H4 (cell line): Measurements from ENCODE around the gene HTT. TPM values are rescaled to one million over a fixed set of nuclear protein-coding genes. Genes with fewer than 3 reads are reported as not detected.

Experiments
- DNase-seq: peaks from one replicate; pipeline ENCODE4 v3.0.0-alpha.2; 2015; ENCODE audit warnings: low spot score
- total RNA-seq: library from RNA; depleted of rRNA; stranded (reverse); fragments of >200 nt; shearing (Covaris generic); gene quantifications from 2 replicates; pipeline ENCODE4 v1.2.3, GENCODE V29; 2014

The HTT gene
- total RNA-seq, 1 experiment from 2014 or later, result 23.9 TPM

DNA sequence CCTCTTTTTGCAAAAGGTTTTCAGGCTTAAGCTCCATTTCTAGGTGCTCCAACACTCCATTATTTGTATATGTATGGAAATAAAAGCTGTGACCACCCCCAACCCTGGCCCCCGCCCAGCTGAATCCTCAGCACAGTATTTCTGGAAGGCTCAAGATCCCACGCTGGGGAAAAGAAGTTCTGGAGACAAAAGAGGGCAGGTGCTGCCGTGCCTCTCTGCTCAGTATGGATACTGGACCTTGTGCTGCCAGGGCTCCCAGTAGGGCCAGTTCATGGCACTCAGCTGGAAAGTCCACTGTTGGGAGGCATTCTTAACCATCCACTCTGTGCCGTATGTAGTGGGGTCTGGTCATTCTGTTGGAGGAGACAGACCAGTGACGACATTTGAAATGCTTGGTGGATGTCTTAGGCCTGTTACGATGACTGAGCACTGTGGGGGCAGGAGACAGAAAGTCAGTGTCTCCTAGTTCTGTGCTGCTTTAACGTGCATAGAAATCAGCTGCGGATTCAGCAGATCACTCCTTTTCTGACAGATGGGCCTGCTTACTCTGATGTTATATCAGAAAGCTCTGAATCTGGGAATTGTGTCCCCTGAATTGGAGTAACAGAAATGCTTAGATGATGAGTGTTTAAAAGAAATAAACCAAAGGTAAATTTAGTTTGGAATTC is 126.1 kb downstream of the HTT start:
- no peak for DNase-seq

DNA sequence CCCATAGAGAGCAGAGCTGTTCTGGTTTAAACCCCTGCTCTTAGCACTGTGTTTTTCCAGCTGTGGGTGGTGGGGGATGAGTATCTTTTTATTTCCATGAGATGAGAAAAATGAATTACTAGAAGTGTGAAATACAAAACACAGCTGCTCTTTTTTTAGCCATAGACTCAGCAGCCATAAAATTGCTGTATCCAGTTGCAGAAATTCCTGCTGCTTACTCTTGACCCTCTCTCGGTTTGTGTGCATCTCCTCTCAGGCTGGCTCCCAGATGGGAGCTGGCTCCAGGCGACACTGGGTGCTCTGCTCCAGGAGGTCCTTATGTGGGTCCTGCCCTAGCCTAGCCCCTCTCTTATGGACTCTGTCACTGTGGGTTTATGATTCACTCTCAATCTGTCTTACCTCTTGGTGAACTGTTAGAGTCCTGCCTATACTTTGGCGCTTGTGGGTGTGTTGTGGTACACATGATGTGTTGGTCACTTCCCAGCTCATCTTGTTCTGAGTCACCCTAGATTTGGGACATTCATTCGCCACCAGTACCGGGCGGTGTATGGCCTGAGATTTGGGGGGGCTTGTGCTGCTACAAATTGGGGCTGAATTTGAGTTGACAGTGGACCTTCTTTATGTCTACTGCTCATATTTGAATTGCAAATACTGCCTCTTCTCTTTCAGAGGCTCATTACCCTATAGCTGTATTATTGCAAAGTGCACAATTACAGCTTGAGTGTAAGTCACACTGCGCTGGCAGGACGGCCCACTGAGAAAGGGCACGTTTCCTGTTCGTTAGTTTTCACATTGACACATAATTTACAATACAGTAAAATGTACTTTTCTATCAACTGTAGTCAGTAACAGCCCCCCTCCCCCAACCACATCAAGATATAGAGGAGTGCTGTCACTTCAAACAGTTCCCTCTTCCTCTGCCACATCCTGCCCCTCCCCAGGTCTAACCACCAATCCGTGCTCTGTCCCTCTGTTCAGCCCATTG is 127.5 kb downstream of the HTT start:
- DNase-seq, result no peak

DNA sequence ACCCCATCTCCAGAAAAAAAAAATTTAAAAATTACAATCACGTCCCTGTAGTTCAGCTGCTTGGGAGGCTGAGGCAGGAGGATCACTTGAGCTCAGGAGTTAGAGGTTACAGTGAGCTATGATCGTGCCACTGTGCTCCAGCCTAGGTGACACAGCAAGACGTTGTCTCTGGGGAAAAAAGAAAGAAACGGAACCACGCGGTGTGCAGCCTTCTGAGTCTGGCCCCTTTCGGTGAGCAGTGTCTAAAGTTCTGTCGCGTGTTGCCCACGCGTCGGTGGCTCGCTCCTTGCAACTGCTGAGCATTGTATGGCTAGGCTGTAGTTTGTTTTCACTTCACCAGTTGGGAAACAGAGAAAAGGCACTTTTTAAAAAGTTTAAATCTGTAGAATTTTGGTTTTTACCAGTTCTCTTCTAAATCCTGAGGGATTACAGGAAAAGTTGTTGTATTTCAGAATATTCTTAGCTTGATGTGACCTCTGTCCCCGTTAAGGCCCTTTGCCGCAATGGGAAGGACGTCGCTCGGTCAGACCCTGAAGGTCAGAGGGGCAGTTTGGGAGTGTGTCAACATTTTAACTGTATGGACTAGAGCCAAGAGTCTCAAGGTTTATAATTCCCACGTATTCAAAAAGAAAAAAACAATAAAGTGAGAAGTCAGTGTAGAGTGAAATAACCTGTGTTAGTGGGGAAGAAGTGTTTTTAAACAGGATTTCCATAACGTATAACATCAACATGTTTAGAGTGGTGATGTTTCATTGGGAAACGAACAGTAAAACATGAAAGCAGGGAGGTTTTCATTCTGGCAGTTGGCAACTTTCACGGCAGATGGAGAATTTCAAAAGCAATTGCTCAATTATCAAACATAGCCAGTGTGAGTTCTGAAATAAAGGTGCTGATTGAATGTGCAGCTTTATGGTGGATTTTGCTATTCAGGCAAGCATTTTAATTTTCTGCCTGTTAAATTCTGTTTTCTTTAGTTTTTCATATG is 128.6 kb downstream of the HTT start:
- DNase-seq, result no peak

DNA sequence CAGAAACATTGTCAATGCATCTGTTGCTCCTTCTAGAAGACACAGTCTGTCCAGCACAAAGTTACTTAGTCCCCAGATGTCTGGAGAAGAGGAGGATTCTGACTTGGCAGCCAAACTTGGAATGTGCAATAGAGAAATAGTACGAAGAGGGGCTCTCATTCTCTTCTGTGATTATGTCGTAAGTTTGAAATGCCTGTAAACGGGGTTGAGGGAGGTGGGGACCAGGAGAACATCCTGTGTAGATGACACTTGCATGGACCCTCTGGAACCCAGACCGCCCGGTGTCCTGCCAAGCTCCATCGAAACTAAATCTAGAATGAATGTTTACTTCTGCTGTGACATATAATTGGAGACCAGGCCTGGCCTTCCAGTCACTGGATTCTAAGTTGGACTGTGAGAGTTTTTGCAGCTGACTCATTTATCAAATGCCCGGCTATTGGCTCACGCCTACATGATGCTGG is 129.5 kb downstream of the HTT start:
- DNase-seq, result no peak

DNA sequence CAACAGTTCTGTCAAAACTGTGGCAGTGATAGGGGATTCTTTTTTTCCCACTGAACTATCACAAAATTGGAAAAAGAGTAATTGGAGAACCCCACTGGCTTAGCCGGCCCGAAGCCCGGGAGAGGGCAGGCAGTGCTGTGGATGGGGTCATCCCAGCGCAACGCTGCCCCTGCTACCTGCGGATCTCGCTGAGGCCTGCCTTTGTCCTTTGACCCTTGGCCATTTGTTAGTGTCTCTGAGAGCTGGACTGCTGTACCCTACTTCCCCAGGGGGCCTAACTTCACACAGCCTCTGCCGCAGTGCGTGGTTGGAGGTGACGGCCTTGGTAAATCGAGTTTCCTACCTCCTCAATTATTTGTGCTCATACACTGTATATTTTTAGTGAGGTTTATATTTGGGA is 131.5 kb downstream of the HTT start:
- no peak for DNase-seq

DNA sequence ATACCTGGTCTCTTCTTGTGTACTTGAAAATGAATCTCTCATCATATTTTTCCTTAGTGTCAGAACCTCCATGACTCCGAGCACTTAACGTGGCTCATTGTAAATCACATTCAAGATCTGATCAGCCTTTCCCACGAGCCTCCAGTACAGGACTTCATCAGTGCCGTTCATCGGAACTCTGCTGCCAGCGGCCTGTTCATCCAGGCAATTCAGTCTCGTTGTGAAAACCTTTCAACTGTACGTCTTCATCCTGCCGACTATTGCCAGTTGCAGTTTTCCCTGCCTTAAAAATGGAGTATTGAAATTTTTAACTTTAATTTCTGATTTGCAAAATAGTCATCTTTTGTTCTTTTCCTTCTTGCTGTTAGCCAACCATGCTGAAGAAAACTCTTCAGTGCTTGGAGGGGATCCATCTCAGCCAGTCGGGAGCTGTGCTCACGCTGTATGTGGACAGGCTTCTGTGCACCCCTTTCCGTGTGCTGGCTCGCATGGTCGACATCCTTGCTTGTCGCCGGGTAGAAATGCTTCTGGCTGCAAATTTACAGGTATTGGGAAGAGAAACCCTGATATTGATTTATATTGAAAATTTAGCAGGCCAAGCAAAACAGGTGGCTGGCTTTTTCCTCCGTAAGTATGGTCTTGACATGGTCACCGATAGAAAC is 132.1 kb downstream of the HTT start:
- no peak for DNase-seq

DNA sequence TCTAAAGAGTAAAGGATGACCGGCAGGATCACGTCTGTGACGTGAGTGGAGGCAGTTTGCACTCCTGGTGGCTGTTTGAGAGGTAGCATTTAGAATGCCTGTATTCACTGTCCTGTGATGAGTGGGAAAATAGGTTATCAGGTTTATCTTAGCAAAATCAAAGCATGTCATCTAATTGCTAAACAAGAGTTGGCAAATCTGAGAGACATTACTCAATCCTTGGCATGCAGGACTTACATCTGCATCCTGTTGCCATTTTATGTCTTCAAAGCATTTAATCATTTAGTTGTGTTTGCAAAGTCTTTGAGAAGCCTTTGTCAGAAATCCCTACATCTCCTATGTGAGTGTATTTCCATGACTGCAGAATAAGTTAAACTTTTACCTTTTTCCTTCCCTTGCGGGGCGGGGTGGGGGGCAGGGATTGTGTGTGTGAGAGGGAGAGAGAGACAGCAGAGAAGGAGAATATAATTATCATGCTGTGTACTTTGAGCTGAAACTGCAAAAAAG is 133.1 kb downstream of the HTT start:
- DNase-seq, result no peak

DNA sequence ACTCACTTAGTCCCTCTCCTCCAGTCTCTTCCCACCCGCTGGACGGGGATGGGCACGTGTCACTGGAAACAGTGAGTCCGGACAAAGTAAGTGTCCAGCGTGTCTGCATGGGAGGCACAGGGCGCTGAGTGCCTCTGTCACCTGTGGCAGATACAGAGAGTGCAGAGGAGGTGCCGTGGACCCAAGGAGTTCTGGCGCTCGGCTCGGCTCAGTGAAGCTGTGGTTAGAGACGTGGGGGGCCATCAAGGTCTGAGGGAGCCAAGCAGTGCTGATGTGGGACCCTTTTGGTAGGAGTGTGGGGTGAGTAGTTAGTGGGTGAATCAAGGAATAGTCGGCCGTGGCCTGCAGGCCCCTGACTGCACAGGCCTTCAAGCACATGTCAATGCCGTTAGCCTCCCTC is 134.3 kb downstream of the HTT start:
- DNase-seq, result no peak

DNA sequence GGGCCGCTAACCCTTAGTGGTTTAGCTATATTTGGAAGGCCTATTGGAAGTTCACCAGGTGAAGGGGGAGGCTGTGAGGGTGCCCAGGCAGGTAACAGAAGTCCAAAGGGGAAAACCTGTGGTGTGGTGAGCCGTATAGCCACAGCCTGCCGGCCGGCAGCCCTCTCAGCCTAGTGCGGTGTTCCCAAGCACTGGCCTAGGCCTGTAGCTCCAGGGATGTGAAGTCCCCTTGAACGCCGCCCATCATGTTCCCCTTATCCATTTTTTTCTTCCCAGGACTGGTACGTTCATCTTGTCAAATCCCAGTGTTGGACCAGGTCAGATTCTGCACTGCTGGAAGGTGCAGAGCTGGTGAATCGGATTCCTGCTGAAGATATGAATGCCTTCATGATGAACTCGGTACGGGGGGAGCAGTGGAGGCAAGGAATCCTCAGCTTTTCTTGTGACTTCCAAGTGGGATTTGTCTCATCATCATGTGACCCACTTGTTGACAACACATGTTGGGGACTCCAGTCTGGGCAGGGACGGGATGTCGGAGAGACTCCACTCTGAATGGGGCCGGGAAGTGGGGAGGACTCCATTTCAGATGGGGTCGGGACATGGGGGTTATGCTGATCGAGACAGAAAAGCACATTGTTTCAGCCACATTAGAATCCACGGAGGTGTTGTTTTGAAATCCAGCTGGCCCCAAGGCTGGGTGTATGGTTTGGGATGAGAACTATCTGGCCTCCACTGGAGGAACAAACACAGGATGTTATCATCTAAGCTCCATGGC is 135.3 kb downstream of the HTT start:
- DNase-seq, result no peak

DNA sequence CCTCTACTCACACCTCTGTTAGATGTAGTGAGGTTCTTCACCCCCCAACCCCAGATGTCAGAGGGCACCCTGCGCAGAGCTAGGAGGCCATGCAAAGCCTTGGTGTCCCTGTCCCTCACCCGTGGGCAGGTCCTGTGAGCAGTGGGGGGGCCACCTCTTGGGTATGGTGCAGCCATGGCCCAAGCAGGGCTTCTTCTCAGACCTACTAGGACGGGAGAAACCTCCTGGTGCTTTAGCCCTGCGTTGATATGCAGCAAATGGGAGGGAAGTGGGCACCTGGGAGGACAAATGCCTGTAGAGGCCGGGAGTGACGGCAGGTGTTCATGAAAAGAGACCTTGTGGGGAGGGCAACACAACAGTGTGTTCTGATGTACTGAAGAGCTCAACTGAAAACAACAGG is 136.0 kb downstream of the HTT start:
- DNase-seq, result no peak

DNA sequence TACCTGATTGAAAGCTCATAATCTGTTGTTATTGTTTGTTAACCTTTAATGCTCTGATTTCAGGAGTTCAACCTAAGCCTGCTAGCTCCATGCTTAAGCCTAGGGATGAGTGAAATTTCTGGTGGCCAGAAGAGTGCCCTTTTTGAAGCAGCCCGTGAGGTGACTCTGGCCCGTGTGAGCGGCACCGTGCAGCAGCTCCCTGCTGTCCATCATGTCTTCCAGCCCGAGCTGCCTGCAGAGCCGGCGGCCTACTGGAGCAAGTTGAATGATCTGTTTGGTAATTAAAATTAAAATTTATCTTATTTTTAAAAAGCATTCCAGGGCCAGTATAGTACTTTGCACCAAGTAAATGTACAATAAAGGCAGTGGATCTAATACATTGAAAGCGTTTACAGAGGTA is 137.4 kb downstream of the HTT start:
- no peak for DNase-seq

DNA sequence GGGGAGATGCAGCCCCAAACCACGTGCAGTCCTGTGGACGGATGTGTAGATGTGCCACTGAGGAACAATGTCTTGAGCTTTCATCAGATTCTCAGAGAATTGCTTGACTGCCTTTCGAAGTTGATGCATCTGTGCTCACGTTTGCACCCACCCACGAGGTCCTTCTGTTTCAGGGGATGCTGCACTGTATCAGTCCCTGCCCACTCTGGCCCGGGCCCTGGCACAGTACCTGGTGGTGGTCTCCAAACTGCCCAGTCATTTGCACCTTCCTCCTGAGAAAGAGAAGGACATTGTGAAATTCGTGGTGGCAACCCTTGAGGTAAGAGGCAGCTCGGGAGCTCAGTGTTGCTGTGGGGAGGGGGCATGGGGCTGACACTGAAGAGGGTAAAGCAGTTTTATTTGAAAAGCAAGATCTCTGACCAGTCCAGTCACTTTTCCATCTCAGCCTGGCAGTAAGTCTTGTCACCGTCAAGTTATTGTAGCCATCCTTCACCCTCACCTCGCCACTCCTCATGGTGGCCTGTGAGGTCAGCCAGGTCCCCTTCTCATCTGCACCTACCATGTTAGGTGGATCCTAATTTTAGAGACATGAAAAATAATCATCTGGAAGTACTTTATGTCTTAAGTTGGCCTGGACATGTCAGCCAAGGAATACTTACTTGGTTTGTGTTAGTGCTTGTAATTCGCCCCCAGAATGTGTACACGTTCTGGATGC is 138.1 kb downstream of the HTT start:
- no peak for DNase-seq

DNA sequence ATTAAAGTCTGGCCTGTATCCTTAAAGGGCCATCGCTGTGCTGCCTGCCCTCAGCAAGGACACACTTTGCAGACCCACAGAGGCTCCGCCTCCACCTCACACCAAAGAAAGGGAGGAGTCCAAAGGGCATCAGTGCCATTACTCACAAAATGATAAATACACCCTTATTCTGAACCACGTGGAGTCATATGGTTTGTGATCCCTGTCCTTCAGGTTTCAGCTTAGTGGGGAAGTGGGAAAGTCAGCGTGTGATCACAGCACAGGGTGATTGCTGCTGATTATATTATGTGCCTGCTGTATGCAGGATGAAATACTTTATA is 138.6 kb downstream of the HTT start:
- no peak for DNase-seq

DNA sequence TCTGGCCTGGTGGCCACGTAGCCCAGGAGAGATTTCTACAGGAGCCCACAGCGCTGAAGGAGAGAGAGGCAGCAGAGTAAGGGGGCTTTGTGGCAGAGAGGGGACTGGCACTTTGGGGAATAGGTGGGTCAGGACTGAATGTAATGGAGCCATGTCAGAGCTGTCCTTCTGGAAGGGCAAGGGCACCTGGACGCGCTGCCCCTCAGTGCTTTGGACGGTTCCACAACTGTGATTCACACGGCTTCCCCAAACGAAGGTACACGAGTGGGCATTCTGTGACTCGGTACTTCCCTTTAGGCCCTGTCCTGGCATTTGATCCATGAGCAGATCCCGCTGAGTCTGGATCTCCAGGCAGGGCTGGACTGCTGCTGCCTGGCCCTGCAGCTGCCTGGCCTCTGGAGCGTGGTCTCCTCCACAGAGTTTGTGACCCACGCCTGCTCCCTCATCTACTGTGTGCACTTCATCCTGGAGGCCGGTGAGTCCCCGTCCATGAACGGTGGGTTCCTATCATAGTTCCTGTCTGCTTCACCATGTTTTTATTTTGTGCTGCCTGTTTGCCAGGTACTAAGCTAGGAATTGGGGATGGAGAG is 139.3 kb downstream of the HTT start:
- DNase-seq, result no peak

DNA sequence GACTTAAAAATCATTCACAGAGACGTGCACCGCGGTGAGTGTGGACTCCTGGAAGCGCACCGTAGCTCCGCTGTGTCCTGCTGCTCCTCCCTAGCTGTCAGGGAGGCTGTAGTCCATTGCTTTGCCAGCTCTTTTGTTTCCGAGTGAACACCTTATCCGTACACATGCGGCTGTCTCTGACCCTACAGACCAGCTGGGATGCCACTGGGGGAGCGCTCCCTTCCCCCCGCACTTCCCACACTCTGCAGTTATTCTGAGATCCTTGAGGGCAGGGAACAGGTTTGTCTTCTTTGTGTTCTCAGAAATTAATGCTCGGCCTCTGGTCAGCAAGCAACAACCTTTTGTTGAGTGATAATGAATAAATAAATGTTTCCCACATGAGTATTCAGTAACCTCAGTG is 140.8 kb downstream of the HTT start:
- DNase-seq, result no peak

DNA sequence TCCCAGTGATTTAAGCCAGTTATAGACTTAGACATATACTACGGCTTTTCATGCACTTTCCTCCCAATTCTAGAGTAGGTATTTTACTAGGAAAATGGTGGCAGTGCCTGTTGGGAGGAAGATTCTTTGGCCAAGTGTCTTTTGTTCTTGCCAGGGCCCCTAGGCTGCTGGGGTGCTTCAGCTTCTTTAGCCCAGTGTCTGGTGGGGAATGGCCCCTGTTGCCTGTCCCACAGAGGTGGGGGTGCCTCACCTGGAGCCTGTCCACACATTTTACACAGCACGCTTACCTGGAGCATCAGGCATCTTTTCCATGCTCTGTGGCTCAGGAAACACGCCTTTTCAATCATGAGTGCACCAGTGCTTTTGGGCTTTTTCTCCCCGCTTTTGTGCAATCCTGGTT is 141.3 kb downstream of the HTT start:
- DNase-seq, result no peak

DNA sequence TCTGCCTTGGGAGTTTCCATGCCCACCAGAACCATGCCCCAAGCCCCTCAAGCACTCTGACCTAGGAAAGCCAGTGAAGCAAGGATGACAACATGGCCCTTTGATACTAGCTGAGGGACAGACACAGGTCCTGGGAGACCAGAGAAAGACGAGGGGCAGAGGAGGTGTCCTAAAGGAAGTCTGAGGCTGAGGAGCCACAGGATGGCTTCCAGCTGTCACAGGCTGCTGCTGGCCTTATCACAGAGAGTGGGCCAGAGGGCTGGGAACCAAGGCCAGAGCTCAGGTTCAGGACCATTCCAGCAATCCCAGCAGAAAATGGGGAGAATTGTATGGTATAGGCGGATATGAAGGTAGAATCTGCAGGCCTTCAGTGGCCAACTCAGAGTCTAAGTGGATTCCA is 142.8 kb downstream of the HTT start:
- DNase-seq, result no peak

DNA sequence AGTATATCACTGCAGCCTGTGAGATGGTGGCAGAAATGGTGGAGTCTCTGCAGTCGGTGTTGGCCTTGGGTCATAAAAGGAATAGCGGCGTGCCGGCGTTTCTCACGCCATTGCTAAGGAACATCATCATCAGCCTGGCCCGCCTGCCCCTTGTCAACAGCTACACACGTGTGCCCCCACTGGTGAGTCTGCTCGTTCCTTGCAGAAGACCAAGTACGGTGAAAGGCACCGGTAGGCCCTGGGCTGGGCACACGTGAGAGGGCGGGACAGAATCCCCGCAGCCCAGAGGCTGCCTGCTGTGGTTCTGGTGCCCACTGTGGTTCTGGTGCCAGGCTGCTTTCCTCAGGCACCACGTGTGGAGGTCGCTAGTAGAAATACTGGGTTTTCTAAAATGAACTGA is 143.3 kb downstream of the HTT start:
- DNase-seq, result no peak
